SU-DHL-6 (cell line): ENCODE results near the gene PALS2.

ENCODE experiments used
- H2AFZ ChIP-seq: fragments of 200-600 bp; sonication (generic); 2 replicates; pipeline ENCODE4 v1.6.1; 2014; ENCODE audit warnings: low read depth, mild to moderate bottlenecking, moderate library complexity, mixed read lengths, antibody characterized with exemption, low read length; ENCODE audit not compliant: severe bottlenecking
- H3F3A ChIP-seq: fragments of 200-600 bp; shearing (Covaris generic); 2 replicates; pipeline ENCODE4 v1.6.0; 2016; ENCODE audit warnings: antibody characterized with exemption, mild to moderate bottlenecking; ENCODE audit not compliant: insufficient read depth
- H3K27ac ChIP-seq: fragments of 200-600 bp; sonication (generic); 2 replicates; pipeline ENCODE4 v1.5.1; 2016; ENCODE audit warnings: low read depth, mild to moderate bottlenecking, low read length, moderate library complexity, mixed read lengths
- H3K27me3 ChIP-seq: fragments of 200-600 bp; sonication (generic), shearing (Covaris generic); 2 replicates; pipeline ENCODE4 v1.6.0; 2014; ENCODE audit warnings: mild to moderate bottlenecking, low read length
- H3K36me3 ChIP-seq: fragments of 200-600 bp; sonication (generic); 2 replicates; pipeline ENCODE4 v1.6.1; 2014; ENCODE audit warnings: mild to moderate bottlenecking, low read length, mixed read lengths
- H3K4me2 ChIP-seq: fragments of 300-600, 200-600 bp; shearing (Covaris generic), sonication (generic); 2 replicates; pipeline ENCODE4 v1.6.0; 2014; ENCODE audit warnings: low read length, low read depth, mild to moderate bottlenecking; ENCODE audit not compliant: poor library complexity, severe bottlenecking
- H3K4me3 ChIP-seq: fragments of 200-600 bp; sonication (generic); 2 replicates; pipeline ENCODE4 v1.5.1; 2014; ENCODE audit warnings: antibody characterized with exemption, low read length, mild to moderate bottlenecking, mixed read lengths; ENCODE audit not compliant: insufficient read depth, poor library complexity, severe bottlenecking
- H3K79me2 ChIP-seq: fragments of 200-600 bp; sonication (generic); 2 replicates; pipeline ENCODE4 v1.6.1; 2014; ENCODE audit warnings: mild to moderate bottlenecking, low read length, moderate library complexity; ENCODE audit not compliant: insufficient read depth
- H3K9ac ChIP-seq: fragments of 200-600 bp; sonication (generic); 2 replicates; pipeline ENCODE4 v1.7.0; 2014; ENCODE audit warnings: mild to moderate bottlenecking, low read length
- H3K9me2 ChIP-seq: fragments of 200-600 bp; sonication (generic); replicated peaks from 2 replicates; pipeline ENCODE4 v1.6.1; 2014; ENCODE audit warnings: low read length; ENCODE audit not compliant: insufficient read depth
- H3K9me3 ChIP-seq: fragments of 200-600 bp; sonication (generic); 2 replicates; pipeline ENCODE4 v1.6.1; 2014; ENCODE audit warnings: low read length, mixed read lengths; ENCODE audit not compliant: insufficient read depth
- H4K20me1 ChIP-seq: fragments of 200-600 bp; sonication (generic); 2 replicates; pipeline ENCODE4 v1.6.1; 2014; ENCODE audit warnings: low read depth, mild to moderate bottlenecking, antibody characterized with exemption, low read length, moderate library complexity, mixed read lengths
- EZH2phosphoT487 ChIP-seq: fragments of 200-600 bp; sonication (generic), shearing (Covaris generic); conservative IDR thresholded peaks from 2 replicates; pipeline ENCODE4 v1.6.1; 2018; ENCODE audit warnings: mild to moderate bottlenecking, antibody characterized with exemption, low read length, moderate library complexity, mixed read lengths
- TF ChIP-seq, protein P1 (sequence below): fragments of 200-600 bp; sonication (generic); IDR thresholded peaks from one replicate; pipeline ENCODE4 v1.5.1; 2017; ENCODE audit warnings: antibody characterized with exemption, mild to moderate bottlenecking, low read length, moderate library complexity; ENCODE audit not compliant: insufficient read depth, poor library complexity, severe bottlenecking

The PALS2 gene

DNA sequence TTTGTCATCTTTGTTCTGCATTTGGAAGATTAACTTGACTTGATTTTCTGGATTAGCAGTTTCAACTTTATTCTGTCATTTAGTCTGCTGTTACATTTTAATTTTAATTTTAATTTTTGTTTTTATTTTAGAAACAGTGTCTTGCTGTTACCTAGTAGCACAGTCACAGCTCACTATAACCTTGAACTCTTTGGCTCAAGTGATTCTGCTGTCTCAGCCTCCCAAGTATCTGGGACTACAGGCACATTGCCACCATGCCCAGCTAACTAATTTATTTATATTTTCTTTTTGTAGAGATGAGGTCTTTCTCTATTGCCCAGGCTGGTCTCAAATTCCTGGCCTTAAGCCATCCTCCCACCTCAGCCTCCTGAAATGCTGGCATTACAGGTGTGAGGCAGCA lies 35.3 kb downstream of the PALS2 start:
- Histone ChIP-seq H3K4me2 (no peak overlapping the region), H3K4me3 (no peak overlapping the region), H3K27ac (no peak overlapping the region), H3K9me2 (no peaks in the 10 kb centered on the region), H3K27me3 (no peaks in the 10 kb centered on the region), H3K9ac (no peak overlapping the region), H3K36me3 (peaks cover 3% of the 10 kb centered on the region; the same call in 1 of the 2 replicates), H3K9me3 (peaks cover 2% of the 10 kb centered on the region; the same call in 1 of the 2 replicates), H4K20me1 (peaks cover 54% of the 10 kb centered on the region), H3F3A (0 out of 2 replicates have a peak, but pooled peaks cover 8% of the 10 kb centered on the region), H2AFZ (no peak overlapping the region), H3K79me2 (peaks cover 88% of the 10 kb centered on the region)
- no peak for TF ChIP-seq EZH2phosphoT487
- TF ChIP-seq, protein P1, sequence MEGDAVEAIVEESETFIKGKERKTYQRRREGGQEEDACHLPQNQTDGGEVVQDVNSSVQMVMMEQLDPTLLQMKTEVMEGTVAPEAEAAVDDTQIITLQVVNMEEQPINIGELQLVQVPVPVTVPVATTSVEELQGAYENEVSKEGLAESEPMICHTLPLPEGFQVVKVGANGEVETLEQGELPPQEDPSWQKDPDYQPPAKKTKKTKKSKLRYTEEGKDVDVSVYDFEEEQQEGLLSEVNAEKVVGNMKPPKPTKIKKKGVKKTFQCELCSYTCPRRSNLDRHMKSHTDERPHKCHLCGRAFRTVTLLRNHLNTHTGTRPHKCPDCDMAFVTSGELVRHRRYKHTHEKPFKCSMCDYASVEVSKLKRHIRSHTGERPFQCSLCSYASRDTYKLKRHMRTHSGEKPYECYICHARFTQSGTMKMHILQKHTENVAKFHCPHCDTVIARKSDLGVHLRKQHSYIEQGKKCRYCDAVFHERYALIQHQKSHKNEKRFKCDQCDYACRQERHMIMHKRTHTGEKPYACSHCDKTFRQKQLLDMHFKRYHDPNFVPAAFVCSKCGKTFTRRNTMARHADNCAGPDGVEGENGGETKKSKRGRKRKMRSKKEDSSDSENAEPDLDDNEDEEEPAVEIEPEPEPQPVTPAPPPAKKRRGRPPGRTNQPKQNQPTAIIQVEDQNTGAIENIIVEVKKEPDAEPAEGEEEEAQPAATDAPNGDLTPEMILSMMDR: no peak

DNA sequence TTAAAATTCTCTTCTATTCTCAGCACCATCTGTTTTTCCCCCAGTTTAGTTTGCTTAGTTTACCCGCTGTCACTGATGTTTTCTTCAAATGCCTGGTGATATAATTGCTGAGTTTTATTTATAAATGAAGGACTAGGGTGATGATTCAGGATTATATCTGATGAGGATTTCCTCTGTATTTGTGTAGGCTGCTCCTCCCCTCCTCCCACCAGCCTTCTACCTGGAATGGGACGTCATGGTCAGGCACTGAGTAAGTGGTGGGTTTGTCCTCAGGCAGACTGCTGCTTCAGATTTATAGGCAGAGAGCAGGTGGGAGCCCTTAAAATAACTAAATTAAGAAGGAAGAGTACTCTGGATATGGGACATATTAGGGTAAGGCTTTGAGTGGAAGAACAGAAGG lies 35.8 kb downstream of the PALS2 start:
- Histone ChIP-seq H3F3A (0 out of 2 replicates have a peak, but pooled peaks cover 8% of the 10 kb centered on the region), H4K20me1 (peaks cover 54% of the 10 kb centered on the region), H3K27me3 (no peaks in the 10 kb centered on the region), H3K4me3 (no peak overlapping the region), H3K79me2 (peaks cover 92% of the 10 kb centered on the region), H3K27ac (no peak overlapping the region), H3K9me2 (no peaks in the 10 kb centered on the region), H3K36me3 (peaks cover 3% of the 10 kb centered on the region; the same call in 1 of the 2 replicates), H2AFZ (no peak overlapping the region), H3K9me3 (peaks cover 6% of the 10 kb centered on the region; the same call in 1 of the 2 replicates), H3K9ac (no peak overlapping the region), H3K4me2 (no peak overlapping the region)
- TF ChIP-seq, protein P1: no peak
- TF ChIP-seq EZH2phosphoT487: no peak

GRCh38 chr7:24609570-24609969 lies 36.3 kb downstream of the PALS2 start:
- Histone ChIP-seq H2AFZ (no peak overlapping the region), H3K9ac (no peak overlapping the region), H3K36me3 (peaks cover 3% of the 10 kb centered on the region; the same call in 1 of the 2 replicates), H3K4me2 (no peak overlapping the region), H3K9me3 (peaks cover 6% of the 10 kb centered on the region; the same call in 1 of the 2 replicates), H3K9me2 (no peaks in the 10 kb centered on the region), H3K27ac (no peak overlapping the region), H3K79me2 (peaks cover 95% of the 10 kb centered on the region), H3K4me3 (no peak overlapping the region), H3F3A (0 out of 2 replicates have a peak, but pooled peaks cover 8% of the 10 kb centered on the region), H4K20me1 (peaks cover 52% of the 10 kb centered on the region), H3K27me3 (no peaks in the 10 kb centered on the region)
- TF ChIP-seq EZH2phosphoT487: no peak
- TF ChIP-seq, protein P1: no peak
